OCI-LY3 (cell line): ENCODE data around the gene SSBP1.

Experiments
- CTCF ChIP-seq: fragments of 200-600, 300-600 bp; sonication (generic); IDR thresholded peaks from 2 replicates; pipeline ENCODE4 v1.5.1; 2014; ENCODE audit warnings: antibody characterized with exemption, low read length, low read depth
- EZH2phosphoT487 ChIP-seq: fragments of 200-600 bp; shearing (Covaris generic); IDR thresholded peaks from 2 replicates; pipeline ENCODE4 v1.6.1; 2018; ENCODE audit warnings: antibody characterized with exemption, mixed run types, low read depth

GRCh38 chr7:141738592-141739013 lies 445 bp downstream of the SSBP1 start:
- TF ChIP-seq CTCF = no peak
- TF ChIP-seq EZH2phosphoT487 = no peak
